Mucosa of descending colon (tissue), 3 donors: ENCODE data around the gene KIAA0319L. TPM values are rescaled to one million over a fixed set of nuclear protein-coding genes. Genes with fewer than 3 reads are reported as not detected.

Source experiments
- ATAC-seq: fragments of 200-7000 bp; cut with Tn5 transposase; one replicate; pipeline ENCODE4 v1.9.1; 2020; ENCODE audit warnings: mild to moderate bottlenecking, moderate library complexity
- DNase-seq, 3 donors: peaks; one replicate each; pipeline ENCODE4 v3.0.0-alpha.2; 2020
- H3K36me3 ChIP-seq: fragments of 200-600 bp; one replicate; pipeline ENCODE4 v1.8.0; 2021; ENCODE audit warnings: low read depth, mild to moderate bottlenecking
- H3K4me1 ChIP-seq: fragments of 200-600 bp; one replicate; pipeline ENCODE4 v1.8.0; 2021; ENCODE audit warnings: low read depth, mild to moderate bottlenecking
- H3K4me3 ChIP-seq: fragments of 200-600 bp; one replicate; pipeline ENCODE4 v1.8.0; 2021; ENCODE audit warnings: mild to moderate bottlenecking
- H3K9me3 ChIP-seq: fragments of 200-600 bp; one replicate; pipeline ENCODE4 v1.8.0; 2021; ENCODE audit warnings: mild to moderate bottlenecking
- CTCF ChIP-seq: fragments of 200-600 bp; IDR thresholded peaks from one replicate; pipeline ENCODE4 v1.8.0; 2022; ENCODE audit warnings: antibody characterized with exemption, mild to moderate bottlenecking
- intact Hi-C, 2 donors: fragments of 100-400 bp; cut with DNase I in 1 of 2; cut with micrococcal nuclease in 1 of 2; formaldehyde crosslinking; loops; one replicate each; pipeline versions ENCODE4 v1.11.0 to v1.11.1; 2022; cut with DNase I, micrococcal nuclease
- total RNA-seq, 3 donors: library from RNA; stranded (reverse); fragmentation: NEBNext Ultra II Directional in 2 of 3; extraction: Animal tissue kit (Norgen Biotek cat#: 25700) in 2 of 3; gene quantifications; one replicate each; pipeline versions ENCODE4 v1.2.1 to v1.2.4, GENCODE V29; 2021 to 2023
- donor health status: DM: no; HTN: no; CAD: no; lungs with moderate emphysema.
- donor health status: DM: no; HTN: no; CAD: no.
- donor health status: DM: no; HTN: yes; CAD: no.

KIAA0319L gene
- total RNA-seq, 3 donors from 2014 or later: 59.6 to 84.6 (median 75.7) TPM

DNA sequence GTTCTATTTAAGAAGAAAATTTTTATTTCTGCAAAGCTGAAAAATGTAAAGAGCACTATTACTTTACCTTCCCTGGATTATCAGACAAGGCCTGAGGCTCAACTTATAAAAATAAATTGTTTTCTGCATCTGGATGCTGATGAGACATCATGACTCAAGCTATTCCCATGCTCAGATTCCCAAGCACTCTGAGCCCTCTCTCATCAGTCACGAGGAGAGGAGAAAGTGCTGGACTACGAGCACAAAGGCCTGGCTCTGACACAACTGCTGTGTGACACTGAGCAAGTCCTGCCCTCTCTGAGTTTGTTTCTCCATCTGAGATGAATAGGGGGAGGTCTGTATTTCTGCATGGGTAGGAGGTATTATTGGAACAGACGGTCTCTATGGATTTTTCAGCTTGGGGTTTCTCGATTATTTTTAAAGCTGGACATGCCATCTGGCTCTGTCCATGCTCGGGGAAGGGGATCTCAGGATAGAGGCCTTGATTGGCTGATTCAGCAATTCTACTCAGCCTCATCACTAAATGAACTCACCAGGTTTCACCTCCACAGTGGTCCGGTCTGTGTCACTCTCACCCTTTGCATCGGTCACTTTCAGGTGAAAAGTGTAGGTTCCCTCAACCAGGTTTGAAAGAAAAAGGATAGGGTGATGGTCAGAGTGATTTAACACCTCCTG lies 107.7 kb downstream of the KIAA0319L start:
- Histone ChIP-seq H3K9me3 (no peaks in the 10 kb centered on the region), H3K36me3 (no peaks in the 10 kb centered on the region), H3K4me1 (no peaks in the 10 kb centered on the region), H3K4me3 (no peak overlapping the region)
- TF ChIP-seq CTCF: no peak
- intact Hi-C loops: loop anchor here in 1 of 2 donors (5.0 kb wide), 1 partner anchor 118 kb away; no protein-coding TSS in a partner anchor
- ATAC-seq (no peak), DNase-seq (no peak)

GRCh38 chr1:35448344-35448801 lies 108.8 kb downstream of the KIAA0319L start:
- intact Hi-C loops: no loop called here
- H3K36me3 ChIP-seq: no peaks in the 10 kb centered on the region

DNA sequence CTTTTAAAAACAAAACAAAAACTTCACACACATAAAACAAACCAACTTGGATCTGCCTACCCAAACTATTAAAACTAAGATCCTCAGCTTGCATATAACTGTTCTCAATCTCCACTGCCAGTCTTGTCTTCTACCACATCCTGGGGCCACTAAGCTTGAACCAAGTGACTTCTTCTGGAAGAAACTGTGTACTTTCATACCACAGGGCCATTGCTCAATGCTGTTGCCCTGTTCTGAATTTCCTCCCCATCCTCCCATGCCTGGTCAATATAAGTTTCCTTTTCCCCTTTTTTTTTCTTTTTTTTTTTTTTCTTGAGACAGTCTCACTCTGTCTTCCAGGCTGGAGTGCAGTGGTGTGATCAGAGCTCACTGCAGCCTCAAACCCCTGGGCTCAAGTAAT lies 109.9 kb downstream of the KIAA0319L start:
- Histone ChIP-seq H3K36me3 (no peaks in the 10 kb centered on the region), H3K4me1 (no peaks in the 10 kb centered on the region), H3K4me3 (no peak overlapping the region), H3K9me3 (no peaks in the 10 kb centered on the region)
- TF ChIP-seq CTCF: no peak
- DNase-seq (no peak), ATAC-seq (no peak)
- intact Hi-C loops: no loop called here

More at GRCh38 chr1:35448344-35448801, 108.8 kb downstream of the KIAA0319L start:
- H3K4me3 ChIP-seq: no peak overlapping the region
- H3K9me3 ChIP-seq: no peaks in the 10 kb centered on the region
- no peak for TF ChIP-seq CTCF
- peak; percentile 44 for ATAC-seq
- no peak for DNase-seq
- H3K4me1 ChIP-seq: no peaks in the 10 kb centered on the region

- no peak overlapping the region for H3K4me3 ChIP-seq
- no peak for TF ChIP-seq CTCF
- H3K4me1 ChIP-seq: no peaks in the 10 kb centered on the region
- intact Hi-C loops: no loop called here
- no peaks in the 10 kb centered on the region for H3K9me3 ChIP-seq
- ATAC-seq (no peak), DNase-seq (no peak)
- H3K36me3 ChIP-seq: peaks cover 4% of the 10 kb centered on the region
These were observed 112.8 kb downstream of the KIAA0319L start for GRCh38 chr1:35444519-35444774.

- intact Hi-C loops: no loop called here
- Histone ChIP-seq H3K4me3 (no peak overlapping the region), H3K4me1 (no peaks in the 10 kb centered on the region), H3K9me3 (no peaks in the 10 kb centered on the region), H3K36me3 (peaks cover 4% of the 10 kb centered on the region)
- no peak for TF ChIP-seq CTCF
- DNase-seq: no peak
- ATAC-seq: no peak
These were observed 113.3 kb downstream of the KIAA0319L start for GRCh38 chr1:35443768-35444518.
